IgD-negative memory B cell (primary cell): ENCODE measurements around the gene SLC7A11. TPM values are rescaled to one million over a fixed set of nuclear protein-coding genes. Genes with fewer than 3 reads are reported as not detected.

Experiments used
- H3K27ac Mint-ChIP-seq, 3 donors: one replicate each; pipeline ENCODE4 v1.8.0; 2020 to 2022; ENCODE audit warnings: mild to moderate bottlenecking in 3 of 3, mixed read lengths in 3 of 3, moderate library complexity in 1 of 3
- H3K27me3 Mint-ChIP-seq: one replicate; pipeline ENCODE4 v1.8.0; 2021; ENCODE audit warnings: mixed read lengths
- H3K36me3 Mint-ChIP-seq: one replicate; pipeline ENCODE4 v1.8.0; 2020; ENCODE audit warnings: mild to moderate bottlenecking, mixed read lengths
- H3K4me1 Mint-ChIP-seq, 3 donors: one replicate each; pipeline ENCODE4 v1.8.0; 2020 to 2022; ENCODE audit warnings: mixed read lengths in 3 of 3, mild to moderate bottlenecking in 1 of 3
- H3K4me3 Mint-ChIP-seq, 4 donors: one replicate each; pipeline ENCODE4 v1.8.0; 2020 to 2022; ENCODE audit warnings: mild to moderate bottlenecking in 4 of 4, mixed read lengths in 4 of 4, moderate library complexity in 3 of 4
- H3K9me3 Mint-ChIP-seq, 3 donors: one replicate each; pipeline ENCODE4 v1.8.0; 2020 to 2021; ENCODE audit warnings: mixed read lengths in 3 of 3, mild to moderate bottlenecking in 1 of 3
- polyA plus RNA-seq: library from polyadenylated mRNA; unstranded; fragments of 300-500 nt; fragmentation: Illumina TruSeq; gene quantifications from one replicate; pipeline ENCODE4 v1.2.3, GENCODE V29; 2021

The SLC7A11 gene
- polyA plus RNA-seq, 1 donor from 2014 or later: 0.04 TPM

DNA sequence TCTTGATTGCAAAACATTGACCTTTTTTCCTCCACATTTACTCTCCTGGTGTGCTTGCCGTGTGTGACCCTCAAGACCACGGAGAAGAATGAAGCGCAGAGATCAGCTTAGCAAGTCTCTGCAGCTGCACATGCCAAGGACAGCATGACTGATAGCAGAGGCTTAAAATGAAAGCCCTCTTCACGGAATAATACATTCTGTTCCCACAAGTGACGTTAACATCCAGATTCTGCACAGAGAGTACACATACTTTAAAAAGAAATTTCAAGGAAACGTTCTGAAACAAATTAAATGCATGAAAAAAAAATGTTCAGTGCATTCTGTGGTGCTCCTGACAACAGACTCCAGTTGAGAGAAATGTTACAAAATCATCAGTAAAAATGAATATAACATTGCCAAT is 60.9 kb downstream of the SLC7A11 start:
- no peaks in the 10 kb centered on the region for H3K4me1 Mint-ChIP-seq
- H3K27me3 Mint-ChIP-seq: peaks cover 2% of the 10 kb centered on the region
- peaks cover 0 to 1% (median 0%) of the 10 kb centered on the region in 3 donors for H3K9me3 Mint-ChIP-seq
- no peak overlapping the region for H3K4me3 Mint-ChIP-seq
- no peaks in the 10 kb centered on the region for H3K36me3 Mint-ChIP-seq
- no peak overlapping the region for H3K27ac Mint-ChIP-seq

DNA sequence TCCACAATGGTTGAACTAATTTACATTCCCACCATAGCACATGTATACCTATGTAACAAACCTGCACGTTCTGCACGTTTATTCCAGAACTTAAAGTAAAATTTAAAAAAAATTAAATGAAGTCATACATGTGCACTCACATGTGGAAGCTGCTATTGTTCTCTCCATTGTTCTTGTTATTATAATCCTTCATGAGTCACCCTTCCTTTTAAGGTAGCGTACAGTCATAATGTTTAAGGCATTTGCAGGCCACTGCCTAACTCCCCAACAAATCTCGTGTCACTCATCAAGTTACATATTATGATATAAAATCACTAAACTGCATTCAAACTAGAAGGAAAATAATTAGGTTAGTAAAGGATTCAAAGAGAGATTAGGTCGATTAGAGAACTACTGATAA is 63.6 kb downstream of the SLC7A11 start:
- no peaks in the 10 kb centered on the region for H3K4me1 Mint-ChIP-seq
- H3K9me3 Mint-ChIP-seq: peaks cover 0 to 1% (median 0%) of the 10 kb centered on the region in 3 donors
- H3K36me3 Mint-ChIP-seq: no peaks in the 10 kb centered on the region
- no peak overlapping the region for H3K4me3 Mint-ChIP-seq
- H3K27me3 Mint-ChIP-seq: peaks cover 2% of the 10 kb centered on the region
- no peak overlapping the region for H3K27ac Mint-ChIP-seq

DNA sequence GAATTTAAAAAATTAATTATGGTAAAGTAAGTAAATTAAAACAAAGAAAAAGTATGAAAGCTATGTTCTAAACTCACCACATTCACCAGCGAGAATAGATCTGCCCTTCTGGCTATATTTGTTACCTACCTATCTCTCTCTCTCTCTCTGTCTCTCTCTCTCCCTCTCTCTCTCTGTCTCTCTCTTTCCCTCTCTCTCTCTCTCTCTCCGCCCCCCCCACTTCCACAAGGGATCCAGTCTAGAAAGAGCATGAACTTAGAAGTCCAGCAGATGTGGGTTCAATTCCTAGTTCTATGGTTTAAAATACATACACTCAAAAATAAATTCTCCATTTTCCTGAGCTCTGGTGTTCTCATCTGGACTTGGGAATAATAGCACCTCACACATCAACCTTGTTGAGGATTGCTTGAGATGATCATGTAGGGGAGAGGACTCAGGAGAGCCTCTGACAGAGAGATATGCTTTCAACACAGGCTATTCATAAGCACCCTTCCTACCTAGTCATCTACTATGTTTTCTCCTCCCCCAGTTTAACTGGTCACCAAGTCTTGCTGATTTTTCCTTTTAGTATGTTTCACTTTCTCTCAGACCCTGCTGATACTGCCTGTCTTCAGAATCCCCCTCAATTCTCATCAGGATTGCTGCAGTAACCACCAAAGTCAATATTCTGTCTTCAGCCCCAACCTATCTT is 64.7 kb downstream of the SLC7A11 start:
- no peaks in the 10 kb centered on the region for H3K4me1 Mint-ChIP-seq
- no peaks in the 10 kb centered on the region for H3K36me3 Mint-ChIP-seq

DNA sequence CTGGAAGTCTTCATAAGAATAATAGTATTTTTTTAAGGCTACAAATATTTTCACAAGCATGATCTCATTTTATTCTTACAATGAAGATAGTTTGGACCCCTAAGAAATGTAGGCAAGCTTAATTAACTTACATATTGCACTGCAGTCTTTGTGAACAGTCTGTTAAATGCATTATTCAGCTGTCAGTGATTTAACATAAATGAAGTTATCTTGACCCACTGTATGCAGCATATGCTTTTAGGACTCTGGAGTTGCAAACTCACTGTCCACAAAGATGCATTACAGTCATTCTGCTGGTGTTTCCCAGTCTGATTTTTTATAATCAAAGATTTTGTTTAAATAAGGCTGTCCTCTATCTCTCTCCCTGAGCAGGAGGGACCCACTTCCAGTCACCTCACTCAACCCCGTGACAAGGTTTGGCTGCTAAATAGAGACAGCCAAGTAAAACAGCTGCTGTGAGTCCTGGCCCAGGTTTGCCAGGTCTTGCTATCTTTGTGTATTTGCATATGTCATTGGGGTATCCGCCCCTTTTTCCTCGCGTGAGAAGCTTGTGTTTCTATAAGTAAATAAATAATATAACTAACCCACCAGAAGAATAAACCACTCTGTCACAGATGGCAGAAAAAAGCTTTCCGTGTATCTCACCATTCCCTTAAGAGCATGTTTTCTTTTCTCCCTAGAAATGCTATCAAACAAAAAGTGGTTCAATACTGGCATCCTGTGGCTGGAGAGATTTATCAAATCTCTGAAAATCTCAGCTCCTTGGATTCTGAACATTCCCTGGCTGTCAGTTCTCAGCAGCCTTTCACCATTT is 67.0 kb downstream of the SLC7A11 start:
- Mint-ChIP-seq H3K27ac (peak overlapping the region in 1 of 3 donors; percentile 24), H3K4me1 (no peaks in the 10 kb centered on the region), H3K4me3 (no peak overlapping the region), H3K36me3 (no peaks in the 10 kb centered on the region), H3K9me3 (peaks cover 0 to 1% (median 0%) of the 10 kb centered on the region in 3 donors), H3K27me3 (peaks cover 1% of the 10 kb centered on the region)

More for the DNA sequence above, 64.7 kb downstream of the SLC7A11 start:
- Mint-ChIP-seq H3K27ac (no peak overlapping the region), H3K27me3 (peaks cover 2% of the 10 kb centered on the region), H3K4me3 (no peak overlapping the region), H3K9me3 (peaks cover 0 to 1% (median 0%) of the 10 kb centered on the region in 3 donors)

DNA sequence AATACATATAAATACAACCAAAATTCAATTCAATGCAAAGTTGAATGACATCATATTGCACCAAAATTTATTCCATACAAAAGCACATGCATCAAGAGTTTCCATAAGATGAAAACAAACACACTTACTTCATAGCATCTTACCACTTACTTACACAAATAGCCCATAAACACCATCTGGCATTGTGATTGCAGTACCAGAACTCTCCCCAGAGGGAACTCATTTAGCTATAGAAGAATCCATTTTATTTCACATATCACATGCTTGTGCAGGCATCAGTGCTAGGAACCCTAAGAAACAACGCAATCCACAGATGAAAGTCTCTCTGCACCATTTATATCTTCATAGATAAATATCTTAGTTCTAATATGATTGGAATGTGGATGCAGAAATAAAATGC is 77.9 kb downstream of the SLC7A11 start:
- H3K4me3 Mint-ChIP-seq: no peak overlapping the region
- H3K27ac Mint-ChIP-seq: no peak overlapping the region
- H3K4me1 Mint-ChIP-seq: no peaks in the 10 kb centered on the region
- H3K36me3 Mint-ChIP-seq: no peaks in the 10 kb centered on the region
- peaks cover 0 to 2% (median 0%) of the 10 kb centered on the region in 3 donors for H3K9me3 Mint-ChIP-seq
- no peaks in the 10 kb centered on the region for H3K27me3 Mint-ChIP-seq

DNA sequence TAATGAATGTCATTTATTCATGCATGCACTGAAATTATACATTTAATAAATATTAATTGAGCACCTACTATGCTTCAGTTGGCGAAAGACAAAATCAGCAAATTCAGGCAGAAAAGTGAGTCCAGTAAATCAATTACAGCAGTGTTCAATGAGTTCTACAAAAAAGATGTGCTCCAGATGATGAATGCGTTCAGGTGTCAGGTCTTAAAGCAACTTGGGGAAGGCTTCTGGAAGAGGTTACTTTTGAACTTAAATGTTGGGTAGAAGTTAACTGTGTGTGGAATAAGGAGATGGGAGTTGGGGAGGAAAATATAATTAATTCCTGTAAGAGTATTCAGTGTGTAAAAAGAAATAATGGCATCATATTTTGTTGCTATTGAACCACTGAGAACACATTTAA is 79.0 kb downstream of the SLC7A11 start:
- Mint-ChIP-seq H3K9me3 (peaks cover 0 to 2% (median 0%) of the 10 kb centered on the region in 3 donors), H3K27ac (no peak overlapping the region)

DNA sequence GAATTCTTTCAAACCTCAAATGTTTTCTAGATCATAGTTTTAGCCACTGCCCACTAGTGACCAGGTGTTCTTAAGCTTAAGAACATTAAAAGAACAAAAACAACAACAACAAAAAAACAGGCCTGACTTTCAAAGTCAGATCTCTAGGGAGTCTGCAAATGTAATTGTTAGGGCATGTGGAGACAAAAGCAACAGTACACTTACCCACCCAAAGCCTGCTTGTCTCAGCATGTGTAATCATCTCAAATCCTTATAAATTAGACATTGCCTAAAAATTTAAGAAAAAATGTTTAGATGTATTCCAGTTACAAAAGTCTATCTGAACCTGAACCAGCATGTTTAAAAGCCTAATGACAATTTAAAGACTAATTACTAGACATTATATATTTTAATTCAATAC is 79.9 kb downstream of the SLC7A11 start:
- Mint-ChIP-seq H3K27me3 (no peaks in the 10 kb centered on the region), H3K4me3 (no peak overlapping the region), H3K9me3 (peaks cover 0 to 2% (median 0%) of the 10 kb centered on the region in 3 donors), H3K4me1 (no peaks in the 10 kb centered on the region), H3K36me3 (no peaks in the 10 kb centered on the region), H3K27ac (no peak overlapping the region)

More for the DNA sequence above, 79.0 kb downstream of the SLC7A11 start:
- Mint-ChIP-seq H3K36me3 (no peaks in the 10 kb centered on the region), H3K4me3 (no peak overlapping the region), H3K4me1 (no peaks in the 10 kb centered on the region), H3K27me3 (no peaks in the 10 kb centered on the region)

DNA sequence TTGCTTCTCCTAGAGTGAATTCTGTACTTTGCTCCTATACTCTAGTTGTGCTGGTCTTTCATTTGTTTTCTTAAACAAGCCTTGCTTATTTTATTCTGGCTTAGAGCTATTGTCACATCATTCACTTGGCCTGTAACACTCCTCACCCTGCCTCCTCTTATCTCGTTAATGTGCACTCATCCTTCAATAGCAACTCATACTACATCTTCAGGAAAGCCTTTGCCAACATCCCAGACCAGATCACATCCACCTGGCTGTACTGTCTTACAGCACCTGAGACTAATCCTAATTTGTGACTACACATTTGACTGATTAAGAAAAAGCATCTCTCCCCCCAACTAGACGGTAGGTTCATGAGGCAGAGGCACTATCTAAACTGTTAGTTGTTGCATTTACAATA is 80.8 kb downstream of the SLC7A11 start:
- peak overlapping the region in 1 of 3 donors; percentile 7 for H3K27ac Mint-ChIP-seq
- no peaks in the 10 kb centered on the region for H3K27me3 Mint-ChIP-seq
- no peak overlapping the region for H3K4me3 Mint-ChIP-seq
- H3K4me1 Mint-ChIP-seq: no peaks in the 10 kb centered on the region
- peaks cover 0 to 2% (median 0%) of the 10 kb centered on the region in 3 donors for H3K9me3 Mint-ChIP-seq
- H3K36me3 Mint-ChIP-seq: no peaks in the 10 kb centered on the region

DNA sequence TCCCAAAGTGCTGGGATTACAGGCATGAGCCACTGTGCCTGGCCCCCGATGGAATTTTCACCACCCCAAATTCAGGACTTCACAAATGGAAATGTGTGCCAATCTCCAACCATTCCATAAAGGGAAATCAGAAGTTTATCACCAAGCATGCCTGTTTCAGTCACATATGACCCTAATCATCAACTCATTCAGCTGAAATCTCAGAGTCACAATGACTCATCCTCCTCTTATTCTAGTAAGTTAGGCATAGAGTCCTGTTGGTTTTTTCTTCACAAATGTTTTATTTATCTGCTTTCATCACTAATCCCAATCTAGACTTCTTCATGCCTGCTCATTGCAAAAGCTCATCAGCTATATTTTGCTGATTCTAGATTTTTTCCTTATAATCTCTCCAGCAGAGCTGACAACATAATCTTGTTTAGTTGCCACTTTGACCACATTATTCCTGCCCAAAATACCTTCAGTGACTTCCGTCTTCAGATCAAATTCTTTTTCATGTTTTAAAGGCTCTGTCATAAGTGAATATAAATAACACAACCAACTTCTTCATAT is 83.3 kb downstream of the SLC7A11 start:
- Mint-ChIP-seq H3K27me3 (no peaks in the 10 kb centered on the region), H3K4me3 (no peak overlapping the region), H3K36me3 (no peaks in the 10 kb centered on the region), H3K27ac (no peak overlapping the region), H3K9me3 (peaks cover 0 to 2% (median 0%) of the 10 kb centered on the region in 3 donors), H3K4me1 (no peaks in the 10 kb centered on the region)

DNA sequence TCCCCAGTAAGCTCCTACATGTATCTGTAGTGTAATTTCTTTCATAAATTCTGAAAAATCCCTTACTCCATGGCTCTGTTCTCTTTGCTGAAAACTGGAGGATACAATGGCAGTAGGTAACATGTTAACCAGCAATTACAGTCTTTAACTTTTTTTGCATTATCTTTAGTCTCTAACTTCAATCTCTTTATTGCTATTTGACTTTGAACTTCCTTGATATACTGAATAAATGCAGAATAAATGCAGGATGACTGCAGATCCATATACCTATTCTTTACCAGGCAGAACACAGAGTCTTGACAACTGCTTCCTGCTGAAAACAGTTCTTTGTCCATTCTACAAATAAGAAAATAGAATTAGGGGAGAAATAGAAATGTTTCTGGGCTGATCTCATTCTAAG is 101.3 kb downstream of the SLC7A11 start:
- peaks cover 0 to 2% (median 0%) of the 10 kb centered on the region in 3 donors for H3K4me1 Mint-ChIP-seq
- H3K27me3 Mint-ChIP-seq: no peaks in the 10 kb centered on the region
- H3K4me3 Mint-ChIP-seq: no peak overlapping the region
- no peaks in the 10 kb centered on the region for H3K36me3 Mint-ChIP-seq
- H3K27ac Mint-ChIP-seq: no peak overlapping the region
- no peaks in the 10 kb centered on the region for H3K9me3 Mint-ChIP-seq

DNA sequence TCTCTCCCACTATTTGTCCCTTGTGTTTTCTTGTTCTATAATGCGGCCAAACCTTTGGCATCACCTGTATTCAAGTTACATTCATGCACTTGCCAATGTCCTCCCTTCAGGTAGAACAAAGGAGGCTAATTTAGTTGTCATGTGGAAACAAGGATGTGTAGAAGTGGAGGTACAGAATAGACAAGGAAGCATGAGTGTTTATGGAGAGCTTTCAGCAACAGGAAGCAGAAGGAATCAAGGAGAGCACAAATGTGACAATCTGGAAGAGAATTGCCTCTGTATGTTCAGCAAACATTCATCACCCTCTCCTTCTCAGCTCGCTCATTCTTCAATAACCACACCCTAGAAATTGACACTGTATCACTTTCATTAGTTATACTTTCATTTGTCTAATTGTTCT is 103.4 kb downstream of the SLC7A11 start:
- H3K4me1 Mint-ChIP-seq: peaks cover 0 to 2% (median 0%) of the 10 kb centered on the region in 3 donors
- H3K4me3 Mint-ChIP-seq: no peak overlapping the region
- H3K36me3 Mint-ChIP-seq: no peaks in the 10 kb centered on the region
- H3K27ac Mint-ChIP-seq: no peak overlapping the region
- H3K27me3 Mint-ChIP-seq: no peaks in the 10 kb centered on the region
- no peaks in the 10 kb centered on the region for H3K9me3 Mint-ChIP-seq

DNA sequence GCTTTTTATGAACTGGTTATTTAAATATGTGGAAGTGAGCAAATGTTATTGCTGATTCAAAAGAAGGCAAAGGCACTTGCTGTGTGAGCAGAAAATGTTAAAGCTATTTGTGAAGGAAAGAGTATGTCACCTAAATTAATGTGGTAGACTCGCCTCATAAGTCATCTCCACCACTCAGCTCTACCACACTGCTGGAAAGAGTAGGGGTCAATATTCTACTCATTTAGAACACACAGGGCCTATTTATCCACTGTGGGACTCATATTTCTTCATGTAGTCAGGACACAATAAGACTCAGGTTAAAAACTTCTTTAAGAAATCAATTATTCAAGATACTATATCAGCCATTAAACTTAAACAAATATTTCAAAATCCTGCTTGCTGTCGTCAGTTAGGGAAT is 106.5 kb downstream of the SLC7A11 start:
- H3K27ac Mint-ChIP-seq: no peak overlapping the region
- H3K9me3 Mint-ChIP-seq: peaks cover 0 to 10% (median 3%) of the 10 kb centered on the region in 3 donors
- no peak overlapping the region for H3K4me3 Mint-ChIP-seq
- peaks cover 4% of the 10 kb centered on the region for H3K27me3 Mint-ChIP-seq
- no peaks in the 10 kb centered on the region for H3K36me3 Mint-ChIP-seq
- H3K4me1 Mint-ChIP-seq: peaks cover 0 to 2% (median 0%) of the 10 kb centered on the region in 3 donors

DNA sequence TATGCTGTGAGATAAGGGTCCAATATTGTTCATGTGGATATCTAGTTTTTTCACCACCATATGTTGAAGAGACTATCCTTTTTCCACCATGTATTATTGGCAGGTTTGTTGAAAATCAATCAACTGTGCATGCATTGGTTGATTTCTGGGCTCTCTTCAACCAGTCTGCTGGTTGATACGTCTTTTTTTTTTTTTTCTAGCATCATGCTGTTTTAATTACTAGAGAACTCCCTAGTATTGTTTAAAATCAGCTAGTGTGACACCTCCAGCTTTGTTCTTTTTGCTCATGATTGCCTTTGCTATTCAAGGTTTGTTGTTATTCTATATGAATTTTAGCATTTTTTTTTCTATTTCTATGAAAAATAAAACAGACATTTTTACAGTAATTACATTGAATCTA is 123.9 kb downstream of the SLC7A11 start:
- H3K36me3 Mint-ChIP-seq: no peaks in the 10 kb centered on the region
- H3K27me3 Mint-ChIP-seq: no peaks in the 10 kb centered on the region
- no peak overlapping the region for H3K27ac Mint-ChIP-seq
- peaks cover 0 to 11% (median 5%) of the 10 kb centered on the region in 3 donors for H3K9me3 Mint-ChIP-seq
- peaks cover 15 to 19% (median 15%) of the 10 kb centered on the region in 3 donors for H3K4me1 Mint-ChIP-seq
- H3K4me3 Mint-ChIP-seq: no peak overlapping the region

DNA sequence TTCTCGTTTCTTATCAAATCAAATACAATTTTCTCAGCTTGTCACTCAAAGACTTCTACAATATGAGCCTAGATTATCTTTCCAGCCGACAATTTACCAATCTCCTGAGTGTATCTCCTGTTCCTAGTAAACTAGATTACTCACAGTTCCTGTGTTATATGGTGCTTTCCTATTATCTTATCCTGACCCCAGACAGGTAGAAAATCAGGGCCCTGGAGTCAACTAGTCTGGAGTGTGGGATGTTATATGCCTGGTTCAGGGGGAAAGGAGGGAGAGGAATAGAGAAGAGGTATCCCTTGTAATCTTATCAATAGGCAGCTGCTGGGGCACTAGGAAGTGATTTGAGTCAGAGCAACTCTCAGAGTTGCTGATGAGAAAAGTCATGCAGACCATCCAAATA is 127.1 kb downstream of the SLC7A11 start:
- Mint-ChIP-seq H3K36me3 (no peaks in the 10 kb centered on the region), H3K27me3 (no peaks in the 10 kb centered on the region), H3K4me3 (peak overlapping the region in 1 of 4 donors; percentile 15), H3K4me1 (peaks cover 15 to 24% (median 17%) of the 10 kb centered on the region in 3 donors), H3K27ac (peak overlapping the region in 2 of 3 donors; percentile 8), H3K9me3 (no peaks in the 10 kb centered on the region)

DNA sequence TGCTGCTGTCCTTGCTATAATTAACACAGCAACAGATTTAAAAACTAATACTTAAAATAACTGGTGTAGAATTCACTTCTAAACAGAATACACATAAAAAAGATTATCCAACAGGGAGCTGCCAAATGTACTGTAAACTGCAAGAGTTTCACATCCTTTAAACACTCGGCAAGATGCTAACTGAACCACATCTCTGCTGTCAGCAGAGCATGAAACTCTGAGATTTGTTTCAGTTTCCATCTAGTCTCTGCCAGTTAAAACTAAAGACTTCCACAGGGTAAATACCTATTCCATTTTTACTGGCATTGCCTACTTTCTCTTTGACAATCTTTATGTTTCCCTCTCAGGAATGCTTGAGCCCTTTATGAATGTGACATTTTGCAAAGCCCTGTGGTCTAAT is 127.7 kb downstream of the SLC7A11 start:
- no peaks in the 10 kb centered on the region for H3K27me3 Mint-ChIP-seq
- peaks cover 15 to 24% (median 17%) of the 10 kb centered on the region in 3 donors for H3K4me1 Mint-ChIP-seq
- no peaks in the 10 kb centered on the region for H3K9me3 Mint-ChIP-seq
- H3K36me3 Mint-ChIP-seq: no peaks in the 10 kb centered on the region
- peak overlapping the region in 2 of 4 donors; percentile 13 to 15 for H3K4me3 Mint-ChIP-seq
- peak overlapping the region; percentile 8 to 19 (median 8) for H3K27ac Mint-ChIP-seq
